CD4-positive, alpha-beta T cell treated with Interleukin-6 for 4 hours (primary cell): ENCODE results near the gene RND1.
A peak's percentile ranks its signal among the peaks of the same experiment; 100 is the strongest.

Experiments
- DNase-seq: peaks from one replicate; pipeline ENCODE4 v3.0.0-alpha.2; 2020; ENCODE audit warnings: mixed read lengths

The RND1 gene

DNA sequence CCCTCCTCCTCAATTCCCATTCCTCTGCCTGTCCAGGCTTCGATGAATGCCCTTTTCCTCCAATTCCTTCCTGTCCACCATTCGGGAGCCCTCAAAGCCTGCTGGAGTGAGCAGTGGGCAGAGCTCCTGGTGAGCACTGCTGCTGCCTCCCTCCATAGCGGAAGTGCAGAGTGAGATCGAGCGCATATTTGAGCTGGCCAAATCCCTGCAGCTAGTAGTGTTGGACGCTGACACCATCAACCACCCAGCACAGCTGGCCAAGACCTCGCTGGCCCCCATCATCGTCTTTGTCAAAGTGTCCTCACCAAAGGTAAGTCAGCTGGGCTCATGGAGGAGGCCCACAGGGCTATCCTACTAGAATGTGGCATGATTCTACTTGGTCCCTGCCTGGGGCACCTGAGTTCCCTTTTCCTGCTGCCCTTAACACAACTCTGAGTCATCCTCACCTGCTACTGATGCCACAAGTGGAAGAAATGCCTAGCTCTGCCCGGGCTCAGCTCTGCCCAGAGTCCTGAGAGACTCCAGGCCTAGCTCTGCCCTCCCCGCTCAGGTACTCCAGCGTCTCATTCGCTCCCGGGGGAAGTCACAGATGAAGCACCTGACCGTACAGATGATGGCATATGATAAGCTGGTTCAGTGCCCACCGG lies 39.3 kb downstream of the RND1 start:
- no peak for DNase-seq

DNA sequence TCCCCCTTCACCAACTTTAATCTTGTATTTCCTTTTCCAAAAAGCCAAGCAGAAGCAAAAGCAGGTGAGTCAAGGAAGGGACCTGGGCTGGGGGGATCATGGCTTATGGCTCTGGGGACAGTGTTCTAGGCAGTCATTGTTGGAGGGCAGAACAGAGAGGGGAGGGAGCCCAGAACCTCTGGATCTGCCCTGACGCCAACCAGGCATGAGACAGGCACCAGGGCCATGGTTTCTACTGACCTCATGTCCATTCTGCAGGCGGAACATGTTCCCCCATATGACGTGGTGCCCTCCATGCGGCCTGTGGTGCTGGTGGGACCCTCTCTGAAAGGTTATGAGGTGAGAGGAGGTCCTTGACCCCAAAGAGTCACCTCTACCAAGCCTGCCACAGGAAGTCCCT lies 40.8 kb downstream of the RND1 start:
- DNase-seq, result no peak

DNA sequence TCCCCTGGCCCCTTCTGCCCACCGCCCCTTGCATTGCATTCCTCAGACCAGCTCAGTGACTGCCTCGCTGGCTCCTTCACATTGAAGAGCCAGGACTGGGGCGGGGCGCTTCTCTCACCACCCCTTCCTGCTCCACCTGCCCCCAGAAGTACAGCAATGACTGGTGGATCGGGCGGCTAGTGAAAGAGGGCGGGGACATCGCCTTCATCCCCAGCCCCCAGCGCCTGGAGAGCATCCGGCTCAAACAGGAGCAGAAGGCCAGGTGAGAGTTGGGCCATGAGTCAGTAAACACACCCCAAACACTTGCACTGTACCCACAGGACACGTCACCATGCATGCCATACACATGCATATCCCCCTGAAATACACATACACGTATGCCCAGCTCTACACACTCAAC lies 41.6 kb downstream of the RND1 start:
- DNase-seq, result peak; percentile 30

DNA sequence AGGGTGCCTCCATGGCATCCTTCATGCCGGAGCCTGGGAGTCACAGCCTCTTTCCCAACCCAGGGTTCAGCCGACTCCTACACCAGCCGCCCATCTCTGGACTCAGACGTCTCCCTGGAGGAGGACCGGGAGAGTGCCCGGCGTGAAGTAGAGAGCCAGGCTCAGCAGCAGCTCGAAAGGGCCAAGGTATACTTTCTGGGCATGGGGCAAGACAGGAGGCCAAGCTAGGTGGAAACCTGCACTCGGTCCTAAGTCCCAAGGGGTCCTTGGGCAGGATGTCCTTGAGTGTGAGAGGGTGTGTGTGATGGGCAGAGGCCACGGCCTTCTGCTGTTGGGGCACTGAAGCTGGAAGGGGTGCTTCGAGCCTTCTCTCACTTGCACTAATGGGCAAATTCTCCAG lies 42.4 kb downstream of the RND1 start:
- no peak for DNase-seq

DNA sequence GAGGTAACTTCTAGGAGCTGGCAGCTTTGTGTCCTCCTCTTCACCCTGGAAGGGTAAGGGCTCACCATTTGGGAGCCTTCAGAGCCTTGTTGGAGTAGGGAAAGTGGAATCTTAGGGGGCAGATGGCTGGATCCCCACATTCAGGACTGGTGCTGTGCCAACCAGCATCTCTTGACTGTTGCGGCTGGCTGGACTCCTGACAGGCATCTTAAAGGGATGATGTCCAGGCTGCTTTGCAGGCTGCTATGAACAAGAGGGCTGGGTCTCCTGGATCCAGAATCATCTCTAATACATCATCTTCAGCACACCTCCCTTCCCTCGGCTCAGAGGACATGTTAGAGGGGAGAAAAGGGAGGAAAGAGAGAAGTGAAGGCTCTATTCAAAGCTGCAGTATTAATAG lies 43.0 kb downstream of the RND1 start:
- no peak for DNase-seq

DNA sequence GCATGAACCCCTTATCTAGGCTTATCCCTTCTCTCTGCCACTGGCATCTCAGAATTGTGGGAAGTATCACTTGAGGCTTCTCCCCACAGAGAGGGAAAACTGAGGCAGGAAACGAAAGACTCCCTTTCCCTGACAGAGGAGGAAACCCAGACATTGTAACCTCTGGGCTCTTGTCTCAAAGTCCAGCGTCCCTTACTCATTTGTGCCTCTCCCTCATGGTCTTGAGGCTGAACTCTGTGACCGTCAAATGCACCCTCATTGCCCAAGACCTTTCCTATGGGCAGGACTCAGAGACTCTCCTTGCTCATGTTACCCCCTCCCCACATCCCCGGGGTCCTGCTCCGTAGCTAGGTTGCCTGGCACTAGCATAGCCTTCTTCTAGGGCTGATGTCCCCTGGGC lies 43.5 kb downstream of the RND1 start:
- no peak for DNase-seq

DNA sequence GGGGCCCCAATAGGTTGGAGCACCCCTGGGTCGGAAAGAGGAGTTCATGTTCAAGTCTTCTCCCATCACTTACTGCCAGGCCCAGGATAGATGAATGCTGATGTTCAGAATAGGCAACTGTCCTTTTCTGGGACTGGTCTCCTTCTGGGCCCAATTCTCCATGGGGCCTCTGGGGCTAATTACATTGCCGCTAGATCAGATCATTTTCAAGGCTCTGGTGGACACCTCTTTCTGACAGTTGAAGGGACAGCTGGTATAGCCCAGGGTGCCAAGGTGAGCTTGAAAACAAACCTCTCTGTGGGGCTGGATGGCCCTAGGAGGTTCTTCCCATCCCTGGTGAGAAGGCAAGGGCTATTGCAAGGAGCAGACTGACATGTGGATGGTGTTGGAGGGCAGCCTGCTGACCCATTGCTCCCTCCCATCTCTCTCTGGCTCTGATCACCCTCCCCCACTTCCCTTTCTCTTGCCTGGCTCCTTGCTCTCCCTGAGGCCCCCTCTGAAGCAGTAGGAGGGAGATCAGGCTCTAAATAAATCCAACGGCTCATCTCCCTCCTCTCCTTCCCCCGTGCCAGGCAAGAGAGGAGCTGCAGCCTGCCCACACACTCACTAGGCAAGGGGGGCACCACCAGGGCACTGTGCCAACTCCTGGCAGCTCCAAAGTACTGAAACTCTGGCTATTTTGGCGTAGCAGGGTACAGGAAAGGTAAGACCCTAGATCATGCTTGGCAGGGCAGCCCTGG lies 45.5 kb downstream of the RND1 start:
- DNase-seq, result no peak

DNA sequence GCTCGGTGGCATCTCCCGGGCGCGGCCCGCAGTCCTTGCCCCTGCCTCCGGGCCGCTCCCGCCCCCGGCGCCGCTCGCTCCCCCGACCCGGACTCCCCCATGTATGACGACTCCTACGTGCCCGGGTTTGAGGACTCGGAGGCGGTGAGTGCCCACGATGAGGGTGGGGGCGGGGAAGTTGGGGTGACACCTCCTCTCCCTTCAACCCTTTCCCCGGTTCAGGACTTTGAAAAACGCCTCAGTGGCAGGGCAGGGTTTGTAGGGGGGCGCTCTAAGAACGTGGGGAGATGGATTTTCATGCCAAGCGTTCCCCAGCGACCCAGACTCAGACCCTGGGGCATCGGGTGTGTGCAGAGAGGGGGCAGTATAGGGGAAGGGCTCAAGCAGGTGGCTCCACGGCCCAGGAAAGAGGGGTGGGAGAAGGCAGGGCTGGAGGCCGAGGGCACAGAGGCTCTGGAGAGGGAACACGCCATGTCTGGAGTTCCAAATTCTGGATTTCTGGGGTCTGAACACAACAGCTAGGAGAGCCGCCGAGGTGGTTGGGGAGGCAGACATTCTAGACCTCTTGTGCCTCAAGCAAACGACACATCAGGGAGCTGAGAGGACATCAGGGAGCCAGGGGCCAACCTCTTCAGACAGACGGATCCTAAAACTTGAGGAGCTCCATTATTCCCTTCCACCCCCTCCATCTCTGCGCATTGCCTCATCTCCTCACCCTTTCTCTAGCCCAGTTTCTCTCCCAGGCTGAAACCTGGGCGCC lies 46.7 kb downstream of the RND1 start:
- peak; percentile 47 for DNase-seq

DNA sequence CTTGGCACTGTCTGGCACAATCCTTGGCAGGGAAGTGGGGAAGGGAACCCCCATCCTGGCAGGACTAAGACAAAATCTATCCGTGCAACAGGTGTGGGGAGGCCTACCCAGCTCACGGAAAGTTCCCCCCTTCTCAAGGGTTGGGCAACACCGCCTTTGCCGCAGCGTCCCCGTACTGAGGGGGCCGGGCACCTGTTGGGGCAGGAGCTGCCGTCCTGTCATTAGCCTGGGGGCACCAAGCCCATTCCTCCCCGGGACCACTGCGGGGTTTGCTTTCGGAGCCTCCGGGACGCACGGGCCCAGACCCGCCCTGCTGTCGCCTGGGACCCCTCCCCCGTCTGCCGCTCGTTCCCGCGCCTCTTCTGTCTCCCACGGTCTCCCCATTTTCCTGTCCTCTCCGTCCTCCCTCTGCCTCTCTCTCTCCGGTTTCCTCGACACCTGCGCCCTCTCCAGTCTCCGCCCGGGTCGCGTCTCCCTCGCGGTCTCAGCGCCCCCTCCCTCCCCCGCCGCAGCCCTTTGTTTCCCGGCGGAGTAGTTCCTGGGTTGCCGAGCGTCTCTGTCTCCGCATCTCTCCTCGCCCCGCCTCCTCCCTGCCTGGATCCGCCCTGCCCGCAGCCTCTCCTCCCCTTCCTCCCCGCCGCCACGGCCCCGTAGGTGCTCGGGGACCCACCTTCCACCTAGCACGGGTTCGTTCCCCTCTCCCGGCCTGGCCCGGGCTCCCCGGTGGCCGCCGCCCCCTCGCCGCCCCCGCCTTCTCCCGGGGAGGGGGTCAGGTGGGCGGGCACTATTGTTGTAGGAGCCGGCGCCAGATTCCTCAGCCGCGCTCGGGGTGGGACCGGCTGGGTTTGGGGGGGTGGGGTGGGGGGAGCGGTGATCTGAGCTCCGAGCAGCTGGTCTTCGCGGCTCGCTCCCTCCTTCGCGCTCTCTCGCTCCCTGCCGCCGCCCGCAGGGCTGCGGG lies 47.5 kb downstream of the RND1 start, which contains the start of gene CACNB3:
TSS of gene CACNB3 (plus strand) at position 624 of the 958 bp plus-strand sequence. CDS start 434 bp downstream, outside the sequence.
- peak; percentile 89 for DNase-seq

DNA sequence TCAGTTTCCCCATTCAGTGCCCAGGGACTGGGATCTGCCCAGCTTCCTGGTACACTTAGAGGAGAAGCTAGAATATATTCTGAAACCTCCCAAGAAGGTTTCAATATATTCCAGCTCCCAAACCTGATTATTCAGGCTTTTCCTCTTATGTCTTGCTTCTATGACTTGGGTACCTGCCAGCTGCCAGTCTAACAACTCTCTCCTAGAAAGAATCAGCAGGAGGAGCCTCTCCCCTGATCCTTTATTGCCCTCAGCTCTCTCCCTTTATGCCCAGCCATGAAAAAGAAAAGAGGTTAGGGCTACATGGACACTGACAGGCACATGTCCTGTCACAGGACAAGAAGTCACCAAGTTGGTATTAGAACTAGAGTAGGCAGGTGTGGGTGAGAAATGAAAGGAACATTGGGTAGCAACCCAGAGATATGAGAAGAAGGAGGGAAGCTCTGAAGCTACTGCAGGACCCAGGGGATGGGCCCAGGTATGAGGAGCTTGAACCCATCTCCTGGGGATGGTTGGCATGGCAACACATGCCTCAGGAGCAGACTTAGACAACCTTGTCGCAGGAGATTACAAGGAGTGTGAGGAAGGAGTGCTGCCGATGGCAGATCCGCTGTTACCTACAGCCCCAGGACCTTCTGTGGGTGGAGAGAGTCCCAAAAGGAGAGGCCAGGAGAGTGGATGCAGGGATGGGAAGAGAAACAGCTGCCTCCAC lies 49.4 kb downstream of the RND1 start:
- no peak for DNase-seq

DNA sequence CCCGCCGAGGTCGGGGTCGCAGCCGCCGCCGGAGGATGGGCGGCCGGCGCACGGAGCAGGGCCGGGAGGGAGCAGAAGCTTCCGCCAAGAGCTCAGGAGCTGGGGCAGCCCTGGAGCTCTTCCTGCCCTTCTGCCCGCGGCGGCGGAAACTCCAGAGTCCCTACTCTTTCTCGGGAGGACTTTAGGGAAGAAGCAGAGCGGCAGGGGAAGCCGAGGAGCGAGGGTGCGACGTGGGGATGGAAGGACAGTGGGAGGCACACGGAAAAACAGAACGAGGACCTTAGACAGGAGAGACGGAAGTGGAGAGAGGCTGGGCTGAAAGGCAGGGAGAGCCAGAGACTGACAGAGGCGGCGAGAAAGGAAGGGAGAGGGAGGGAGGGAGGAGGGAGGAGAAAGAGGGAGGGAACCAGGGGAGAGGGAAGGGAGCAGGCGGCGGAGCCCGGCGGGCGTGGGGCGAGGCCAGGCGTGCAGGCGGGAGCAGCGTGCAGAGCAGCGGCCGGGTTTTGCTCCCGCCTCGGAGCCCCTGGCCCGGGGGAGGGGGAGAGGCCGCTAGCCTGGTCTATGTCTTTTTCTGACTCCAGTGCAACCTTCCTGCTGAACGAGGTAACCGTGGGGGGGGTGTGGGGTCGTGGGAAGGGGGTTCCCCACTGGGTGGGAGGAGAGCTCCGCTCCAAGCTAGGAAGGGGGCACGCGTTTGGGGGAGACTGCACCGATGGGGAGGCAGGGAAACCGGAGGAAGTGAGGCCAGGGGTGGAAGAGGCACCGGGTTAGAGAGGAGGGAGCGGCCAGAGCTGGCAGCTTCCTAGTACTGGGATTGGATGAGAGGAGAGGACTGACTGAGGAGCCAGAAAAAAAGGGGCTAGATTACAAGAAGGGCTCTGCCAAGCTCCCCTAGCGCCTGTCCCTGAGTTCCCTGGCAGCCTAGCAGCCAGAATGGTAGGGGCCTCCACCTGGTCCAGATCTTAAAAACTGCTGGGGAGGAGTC lies 50.3 kb downstream of the RND1 start:
- peak; percentile 31 for DNase-seq

DNA sequence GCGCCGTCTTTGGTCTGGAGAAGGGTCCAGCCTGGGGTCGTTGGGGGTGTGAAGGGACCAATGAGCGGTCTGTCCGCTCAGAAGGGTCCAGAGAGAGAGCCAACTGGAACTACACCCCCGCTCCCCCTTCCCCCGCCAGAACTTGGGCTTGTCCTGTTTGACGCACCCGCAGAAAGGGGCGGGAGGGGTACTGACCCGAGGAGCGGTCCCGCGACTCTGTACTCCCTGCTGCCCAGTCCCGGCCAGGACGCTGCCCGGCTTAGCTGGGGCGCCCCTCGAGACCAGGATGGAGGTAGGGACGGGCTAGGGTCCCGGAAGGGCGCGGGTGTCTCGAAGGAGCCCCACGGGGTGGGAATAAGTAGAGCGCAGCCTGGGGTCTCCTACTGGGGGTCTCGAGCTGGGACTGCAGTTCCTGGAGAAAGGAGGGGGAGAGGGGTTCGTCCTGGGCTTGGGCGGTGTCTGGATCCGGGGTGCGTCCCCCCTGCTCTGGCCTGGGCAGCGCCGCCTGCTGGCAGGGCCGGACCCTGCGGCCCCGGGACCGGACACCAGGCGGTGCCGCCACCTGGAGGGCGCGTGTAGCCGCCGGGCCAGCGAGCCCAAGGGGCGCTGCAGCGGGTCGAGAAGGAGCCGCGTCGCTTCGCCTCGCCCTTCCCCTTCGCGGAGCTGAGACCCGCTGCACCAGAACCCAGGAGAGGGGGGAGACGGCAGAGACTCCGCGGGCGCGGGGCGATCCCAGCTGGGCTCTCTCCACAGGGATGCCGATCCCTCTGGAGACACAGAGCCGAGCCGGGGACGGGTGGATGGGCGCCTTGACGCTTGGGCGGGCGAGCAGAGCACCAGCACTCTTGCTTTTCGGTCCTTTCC lies 51.2 kb downstream of the RND1 start:
- peak; percentile 80 for DNase-seq

DNA sequence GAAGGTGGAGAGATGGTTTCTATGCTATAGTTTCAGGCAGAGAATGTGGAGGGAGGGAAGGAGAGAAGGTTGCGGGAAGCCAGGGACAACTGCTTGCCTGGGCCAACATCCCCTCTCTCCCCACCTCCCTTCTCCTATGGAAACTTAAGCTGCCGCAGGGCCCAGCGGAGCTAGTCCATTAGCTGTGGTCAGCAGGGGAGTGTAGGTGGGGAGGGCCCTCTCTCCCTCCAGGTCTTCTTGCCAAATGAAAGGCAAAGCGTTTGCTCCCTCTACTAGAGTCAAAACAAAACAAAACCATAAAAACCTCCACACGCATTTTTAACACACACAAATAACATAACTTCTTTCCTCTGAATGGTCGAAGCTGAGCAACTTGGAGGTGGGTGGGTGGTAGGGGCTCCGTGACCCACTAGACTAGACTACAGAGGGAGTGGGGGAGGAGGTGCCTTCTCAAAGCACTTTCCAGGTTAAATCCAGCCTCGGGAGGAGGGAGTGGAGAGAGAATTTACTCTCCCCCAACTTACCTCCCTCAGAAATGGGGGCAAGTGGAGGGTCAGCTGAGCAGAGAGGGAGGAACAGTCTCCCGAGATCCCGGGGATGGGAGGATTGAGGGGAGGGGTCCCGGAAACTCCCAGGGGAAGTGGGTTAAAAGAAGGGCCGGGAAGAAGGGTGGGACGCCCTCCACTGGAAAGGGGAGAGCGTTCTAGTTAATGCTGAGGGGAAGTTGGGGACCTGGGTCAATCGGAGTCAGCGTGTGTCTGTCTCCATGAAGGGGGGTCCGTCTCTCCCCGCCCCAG lies 52.0 kb downstream of the RND1 start:
- no peak for DNase-seq

DNA sequence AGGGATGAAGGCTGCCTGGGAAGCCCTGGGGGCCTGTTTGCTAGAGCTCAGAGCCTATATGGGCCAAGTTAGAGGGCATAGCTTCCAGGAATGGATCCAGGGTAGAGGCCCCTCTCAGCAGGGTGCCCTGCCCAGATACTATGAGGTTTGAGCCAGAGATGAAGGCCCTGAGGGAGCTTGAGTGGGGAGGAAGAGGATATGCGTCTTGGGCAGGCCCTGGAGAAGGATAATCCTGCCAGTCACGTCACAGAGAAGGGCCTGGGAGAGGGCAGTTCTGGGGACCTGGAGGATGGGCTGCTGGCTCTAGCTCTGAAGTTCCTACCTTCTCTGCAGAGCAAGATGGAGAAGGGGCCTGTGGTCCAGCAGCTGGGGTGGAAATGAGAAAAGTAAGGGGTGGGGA lies 53.3 kb downstream of the RND1 start:
- no peak for DNase-seq

DNA sequence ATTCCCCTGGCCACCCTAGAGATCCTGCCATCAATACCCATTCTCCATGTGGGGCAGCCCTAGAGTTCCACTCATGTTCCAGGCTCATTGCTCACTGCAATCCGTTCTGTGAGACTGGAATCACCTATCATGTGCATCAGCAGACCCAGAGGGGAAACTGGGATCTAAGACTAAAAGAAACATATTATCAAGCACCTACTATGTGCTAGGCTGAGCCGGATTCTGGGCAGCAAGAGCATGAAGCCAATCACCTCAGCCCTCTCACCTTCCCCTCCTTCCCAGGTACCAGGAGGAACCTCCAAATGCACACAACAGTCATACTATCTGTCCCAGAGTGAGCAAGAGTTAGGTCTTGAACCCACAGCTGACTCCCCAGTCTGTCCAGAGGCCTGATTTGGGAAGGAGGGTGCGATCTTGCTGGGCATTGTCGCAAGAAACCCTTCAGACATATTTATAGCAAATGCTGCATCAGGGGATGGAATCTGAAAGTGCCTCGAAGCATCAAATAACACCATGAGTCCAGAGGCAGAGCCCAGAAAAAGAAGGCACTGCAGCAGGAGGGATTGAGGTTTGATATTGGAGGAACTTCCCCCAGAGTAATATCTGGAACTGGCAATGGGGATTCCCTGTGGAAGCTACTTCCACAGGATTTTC lies 54.1 kb downstream of the RND1 start:
- no peak for DNase-seq

DNA sequence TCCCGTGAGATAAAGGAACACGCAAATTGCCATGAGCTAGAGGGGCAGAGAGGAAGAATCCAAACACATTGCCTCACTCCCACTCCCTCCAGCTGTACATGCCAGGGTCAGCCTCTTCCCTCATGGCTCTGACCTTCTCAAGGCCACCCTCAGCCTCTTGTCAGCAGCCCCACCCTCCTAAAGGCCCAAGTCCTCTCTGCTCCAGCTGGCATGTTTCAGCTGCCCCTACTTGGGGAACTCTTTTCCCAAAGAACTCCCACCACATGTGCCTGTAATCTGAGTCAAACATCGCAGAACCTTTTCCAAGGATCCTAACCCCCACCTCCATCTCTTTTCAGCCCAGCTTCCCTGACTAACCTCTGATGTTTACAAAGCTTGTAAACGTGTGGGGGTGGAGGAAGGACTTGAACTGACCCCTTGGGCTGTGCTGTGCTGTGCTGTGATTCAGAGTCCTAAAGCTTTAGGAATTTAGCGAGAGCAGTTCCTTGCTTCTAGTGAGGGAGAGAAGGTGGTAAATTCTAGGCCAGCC lies 54.7 kb downstream of the RND1 start:
- no peak for DNase-seq

DNA sequence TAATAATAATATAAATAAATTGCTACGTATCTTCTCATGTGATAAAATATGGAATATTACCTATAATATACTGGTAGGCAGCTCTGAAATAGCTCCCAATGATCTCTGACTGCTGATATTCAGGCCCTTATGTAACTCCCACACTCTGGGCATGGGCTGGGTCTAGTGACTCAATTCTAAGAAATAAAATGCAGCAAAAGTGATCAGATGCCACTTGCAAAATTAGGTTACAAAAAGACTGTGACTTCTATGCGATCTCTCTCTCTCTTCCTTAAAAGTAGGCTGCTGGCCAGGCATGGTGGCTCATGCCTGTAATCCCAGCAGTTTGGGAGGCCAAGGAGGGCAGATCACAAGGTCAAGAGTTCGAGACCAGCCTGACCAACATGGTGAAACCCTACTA lies 57.7 kb downstream of the RND1 start:
- DNase-seq, result no peak
